ENCODE results near the gene TMEM204. TPM values are rescaled to one million over a fixed set of nuclear protein-coding genes. Genes with fewer than 3 reads are reported as not detected.

Gene TMEM204
- total and polyA plus RNA-seq, 2 donors (not counting 1 experiment from before 2014, with no cell fraction given): 0.27 to 2.7 TPM

DNA sequence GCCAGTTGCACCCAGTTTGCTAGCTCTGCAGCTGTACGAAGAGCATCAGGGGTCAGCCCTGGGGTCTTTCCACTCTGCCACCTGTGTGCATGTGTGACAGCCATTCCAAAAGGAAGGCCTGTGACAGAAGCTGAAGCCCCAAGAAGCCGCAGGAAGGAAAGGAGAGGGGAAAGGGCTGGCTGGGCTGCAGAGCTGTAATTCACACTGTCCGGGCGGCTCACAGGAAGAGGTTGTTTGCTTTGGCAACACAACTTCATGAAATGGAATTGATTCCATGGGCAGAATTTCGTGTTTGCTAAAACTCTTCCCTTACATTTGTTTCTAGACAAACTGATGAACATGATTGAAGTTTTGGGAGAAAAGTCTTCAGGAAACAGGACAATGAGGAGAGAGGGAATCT is 14.8 kb downstream of the TMEM204 start:
- CTCF ChIA-PET: no interaction called here
- no peak for DNase-seq
- no peaks in the 10 kb centered on the region for H4K20me1 ChIP-seq (ENCODE audit: control insufficient read depth, insufficient read depth, low read length, poor library complexity, severe bottlenecking)
- Mint-ChIP-seq H3K4me3 (no peak overlapping the region), H3K4me1 (peaks cover 11% of the 10 kb centered on the region), H3K9me3 (ENCODE audit: insufficient read depth) (no peaks in the 10 kb centered on the region), H3K27ac (no peak overlapping the region), H3K27me3 (no peaks in the 10 kb centered on the region)
- H3K4me3 ChIP-seq (ENCODE audit: control extremely low read depth in 1 of 5, extremely low read depth in 1 of 5, insufficient read depth in 1 of 5, low read depth in 2 of 5, low read length in 4 of 5): no peak overlapping the region
- no peak overlapping the region for H2AFZ ChIP-seq (ENCODE audit: insufficient read depth, low read depth, low read length, poor library complexity, severe bottlenecking)
- intact Hi-C loops (cut with micrococcal nuclease): no loop called here
- H3K4me1 ChIP-seq (ENCODE audit: control insufficient read depth in 2 of 2, insufficient read depth in 2 of 2, low read length in 2 of 2): peaks cover 16 to 22% of the 10 kb centered on the region in 2 donors
- H3K9me3 ChIP-seq (ENCODE audit: control extremely low read depth in 1 of 3, control insufficient read depth in 2 of 3, insufficient read depth in 1 of 3, low read length in 2 of 3): no peaks in the 10 kb centered on the region
- H3K4me2 ChIP-seq (replicated peaks; ENCODE audit: low read depth, low read length, poor library complexity, severe bottlenecking): no peak overlapping the region
- no peaks in the 10 kb centered on the region for H3K79me2 ChIP-seq (ENCODE audit: control insufficient read depth, insufficient read depth, low read length)
- TF ChIP-seq EZH2 (IDR thresholded peaks at IDR 0.05; ENCODE audit: borderline replicate concordance, insufficient read depth, low read depth, low read length, poor library complexity, severe bottlenecking): no peak
- TF ChIP-seq, protein P1, sequence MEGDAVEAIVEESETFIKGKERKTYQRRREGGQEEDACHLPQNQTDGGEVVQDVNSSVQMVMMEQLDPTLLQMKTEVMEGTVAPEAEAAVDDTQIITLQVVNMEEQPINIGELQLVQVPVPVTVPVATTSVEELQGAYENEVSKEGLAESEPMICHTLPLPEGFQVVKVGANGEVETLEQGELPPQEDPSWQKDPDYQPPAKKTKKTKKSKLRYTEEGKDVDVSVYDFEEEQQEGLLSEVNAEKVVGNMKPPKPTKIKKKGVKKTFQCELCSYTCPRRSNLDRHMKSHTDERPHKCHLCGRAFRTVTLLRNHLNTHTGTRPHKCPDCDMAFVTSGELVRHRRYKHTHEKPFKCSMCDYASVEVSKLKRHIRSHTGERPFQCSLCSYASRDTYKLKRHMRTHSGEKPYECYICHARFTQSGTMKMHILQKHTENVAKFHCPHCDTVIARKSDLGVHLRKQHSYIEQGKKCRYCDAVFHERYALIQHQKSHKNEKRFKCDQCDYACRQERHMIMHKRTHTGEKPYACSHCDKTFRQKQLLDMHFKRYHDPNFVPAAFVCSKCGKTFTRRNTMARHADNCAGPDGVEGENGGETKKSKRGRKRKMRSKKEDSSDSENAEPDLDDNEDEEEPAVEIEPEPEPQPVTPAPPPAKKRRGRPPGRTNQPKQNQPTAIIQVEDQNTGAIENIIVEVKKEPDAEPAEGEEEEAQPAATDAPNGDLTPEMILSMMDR (IDR thresholded peaks at IDR 0.05): no peak
- ATAC-seq (ENCODE audit: low read depth): no peak
- POLR2A ChIA-PET: no interaction called here
- H3K9ac ChIP-seq (ENCODE audit: low read length): no peak overlapping the region
- WGBS (ENCODE audit: insufficient coverage): 93% methylated on average over 4 of the region's 5 CpGs
- no peaks in the 10 kb centered on the region for H3K36me3 ChIP-seq (replicated peaks in 1 of 2; ENCODE audit: control extremely low read depth in 1 of 2, control insufficient read depth in 1 of 2, extremely low read depth in 1 of 2, insufficient read depth in 2 of 2, low read length in 1 of 2)
- H3K27ac ChIP-seq (ENCODE audit: low read length in 2 of 2): no peak overlapping the region
- no peaks in the 10 kb centered on the region for H3K27me3 ChIP-seq (replicated peaks in 1 of 4; ENCODE audit: control extremely low read depth in 1 of 4, control insufficient read depth in 3 of 4, insufficient read depth in 4 of 4, low read length in 3 of 4)

GRCh38 chr16:1548727-1549126 is 15.3 kb downstream of the TMEM204 start:
- TF ChIP-seq, protein P1 (IDR thresholded peaks at IDR 0.05): no peak
- TF ChIP-seq EZH2 (IDR thresholded peaks at IDR 0.05; ENCODE audit: borderline replicate concordance, insufficient read depth, low read depth, low read length, poor library complexity, severe bottlenecking): no peak
- 96% methylated on average over 23 of the region's 23 CpGs for WGBS (ENCODE audit: insufficient coverage)
- Histone ChIP-seq H3K36me3 (replicated peaks in 1 of 2; ENCODE audit: control extremely low read depth in 1 of 2, control insufficient read depth in 1 of 2, extremely low read depth in 1 of 2, insufficient read depth in 2 of 2, low read length in 1 of 2) (no peaks in the 10 kb centered on the region), H3K4me2 (replicated peaks; ENCODE audit: low read depth, low read length, poor library complexity, severe bottlenecking) (no peak overlapping the region), H3K9ac (ENCODE audit: low read length) (no peak overlapping the region), H3K4me3 (ENCODE audit: control extremely low read depth in 1 of 5, extremely low read depth in 1 of 5, insufficient read depth in 1 of 5, low read depth in 2 of 5, low read length in 4 of 5) (no peak overlapping the region), H3K79me2 (ENCODE audit: control insufficient read depth, insufficient read depth, low read length) (no peaks in the 10 kb centered on the region), H3K4me1 (ENCODE audit: control insufficient read depth in 2 of 2, insufficient read depth in 2 of 2, low read length in 2 of 2) (peaks cover 12 to 18% of the 10 kb centered on the region in 2 donors), H3K27me3 (replicated peaks in 1 of 4; ENCODE audit: control extremely low read depth in 1 of 4, control insufficient read depth in 3 of 4, insufficient read depth in 4 of 4, low read length in 3 of 4) (no peaks in the 10 kb centered on the region), H3K9me3 (ENCODE audit: control extremely low read depth in 1 of 3, control insufficient read depth in 2 of 3, insufficient read depth in 1 of 3, low read length in 2 of 3) (no peaks in the 10 kb centered on the region), H4K20me1 (ENCODE audit: control insufficient read depth, insufficient read depth, low read length, poor library complexity, severe bottlenecking) (no peaks in the 10 kb centered on the region), H3K27ac (ENCODE audit: low read length in 2 of 2) (no peak overlapping the region), H2AFZ (ENCODE audit: insufficient read depth, low read depth, low read length, poor library complexity, severe bottlenecking) (no peak overlapping the region)
- intact Hi-C loops (cut with micrococcal nuclease): no loop called here
- ChIA-PET POLR2A (no interaction called here), CTCF (interaction anchor here (0.5 kb wide), 1 partner anchor 1349 kb away, joined by 4 read pairs; no protein-coding TSS in a partner anchor)
- no peaks in the 10 kb centered on the region for H3K9me3 Mint-ChIP-seq (ENCODE audit: insufficient read depth)
- no peaks in the 10 kb centered on the region for H3K27me3 Mint-ChIP-seq
- no peak for ATAC-seq (ENCODE audit: low read depth)
- H3K4me1 Mint-ChIP-seq: peaks cover 7% of the 10 kb centered on the region
- no peak for DNase-seq
- H3K4me3 Mint-ChIP-seq: no peak overlapping the region
- no peak overlapping the region for H3K27ac Mint-ChIP-seq
